Measurements from ENCODE around the gene SCAF4.

The SCAF4 gene

GRCh38 chr21:31708541-31708940 is 23.4 kb downstream of the SCAF4 start:
- no peak for TF ChIP-seq CTCF (conservative IDR thresholded peaks at IDR 0.05)
- no peak for TF ChIP-seq ZFX (IDR thresholded peaks at IDR 0.05)
- H3K27ac ChIP-seq, result no peak overlapping the region

- H3K27ac ChIP-seq, result no peak overlapping the region
- TF ChIP-seq ZFX (IDR thresholded peaks at IDR 0.05), result no peak
- no peak for TF ChIP-seq CTCF (conservative IDR thresholded peaks at IDR 0.05)
Observed at GRCh38 chr21:31707499-31707898, 24.4 kb downstream of the SCAF4 start.

GRCh38 chr21:31706562-31706961 is 25.4 kb downstream of the SCAF4 start:
- TF ChIP-seq CTCF (conservative IDR thresholded peaks at IDR 0.05) (no peak), ZFX (IDR thresholded peaks at IDR 0.05) (no peak)
- no peak overlapping the region for H3K27ac ChIP-seq

- TF ChIP-seq CTCF (conservative IDR thresholded peaks at IDR 0.05) (no peak), ZFX (IDR thresholded peaks at IDR 0.05) (no peak)
Observed at GRCh38 chr21:31700040-31700439, 31.9 kb downstream of the SCAF4 start.

GRCh38 chr21:31698461-31698860 is 33.5 kb downstream of the SCAF4 start:
- H3K27ac ChIP-seq, result no peak overlapping the region
- no peak for TF ChIP-seq CTCF (conservative IDR thresholded peaks at IDR 0.05)
- TF ChIP-seq ZFX (IDR thresholded peaks at IDR 0.05), result no peak

More at GRCh38 chr21:31700040-31700439, 31.9 kb downstream of the SCAF4 start:
- no peak overlapping the region for H3K27ac ChIP-seq

- H3K27ac ChIP-seq, result no peak overlapping the region
- TF ChIP-seq ZFX (IDR thresholded peaks at IDR 0.05) (no peak), CTCF (conservative IDR thresholded peaks at IDR 0.05) (no peak)
Observed at GRCh38 chr21:31696424-31696823, 35.5 kb downstream of the SCAF4 start.

GRCh38 chr21:31693222-31693621 is 38.7 kb downstream of the SCAF4 start:
- H3K27ac ChIP-seq, result no peak overlapping the region
- TF ChIP-seq ZFX (IDR thresholded peaks at IDR 0.05) (no peak), CTCF (conservative IDR thresholded peaks at IDR 0.05) (no peak)

Measured in C4-2B (cell line).